Hepatocyte (in vitro differentiated cells): ENCODE results near the gene NUP133.

Experiments
- CTCF ChIP-seq: fragments of 200-600 bp; sonication (generic); IDR thresholded peaks from 2 replicates; pipeline ENCODE4 v1.5.1; 2016; ENCODE audit warnings: antibody characterized with exemption, mild to moderate bottlenecking; ENCODE audit not compliant: poor library complexity
- EZH2phosphoT487 ChIP-seq: fragments of 200-600 bp; sonication (generic); IDR thresholded peaks from one replicate; pipeline ENCODE4 v1.6.1; 2018; ENCODE audit warnings: antibody characterized with exemption, mild to moderate bottlenecking, low read depth, moderate library complexity; ENCODE audit not compliant: unreplicated experiment, severe bottlenecking

DNA sequence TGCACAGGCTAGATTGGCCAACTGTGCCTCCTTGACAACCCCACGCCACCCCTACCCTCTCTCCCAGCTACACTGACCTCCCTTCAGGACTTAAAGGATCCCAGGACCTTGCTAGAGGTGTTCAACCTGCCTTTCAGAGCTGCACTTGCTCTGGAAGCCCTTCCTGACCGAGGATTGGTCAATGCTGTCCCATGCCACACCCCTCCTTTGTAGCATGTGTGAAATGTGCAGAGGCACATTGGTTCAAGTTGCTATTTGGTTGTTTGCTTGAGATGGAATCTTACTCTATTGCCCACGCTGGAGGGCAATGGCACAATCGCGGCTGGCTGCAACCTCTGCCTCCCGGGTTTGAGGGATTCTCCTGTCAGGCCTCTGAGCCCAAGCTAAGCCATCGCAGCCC is 96.1 kb downstream of the NUP133 start:
- TF ChIP-seq CTCF: no peak
- no peak for TF ChIP-seq EZH2phosphoT487
